ENCODE data around the gene VPS4A.

GRCh38 chr16:69315486-69316311, 4.5 kb downstream of the VPS4A start:
- TF ChIP-seq, protein P1, sequence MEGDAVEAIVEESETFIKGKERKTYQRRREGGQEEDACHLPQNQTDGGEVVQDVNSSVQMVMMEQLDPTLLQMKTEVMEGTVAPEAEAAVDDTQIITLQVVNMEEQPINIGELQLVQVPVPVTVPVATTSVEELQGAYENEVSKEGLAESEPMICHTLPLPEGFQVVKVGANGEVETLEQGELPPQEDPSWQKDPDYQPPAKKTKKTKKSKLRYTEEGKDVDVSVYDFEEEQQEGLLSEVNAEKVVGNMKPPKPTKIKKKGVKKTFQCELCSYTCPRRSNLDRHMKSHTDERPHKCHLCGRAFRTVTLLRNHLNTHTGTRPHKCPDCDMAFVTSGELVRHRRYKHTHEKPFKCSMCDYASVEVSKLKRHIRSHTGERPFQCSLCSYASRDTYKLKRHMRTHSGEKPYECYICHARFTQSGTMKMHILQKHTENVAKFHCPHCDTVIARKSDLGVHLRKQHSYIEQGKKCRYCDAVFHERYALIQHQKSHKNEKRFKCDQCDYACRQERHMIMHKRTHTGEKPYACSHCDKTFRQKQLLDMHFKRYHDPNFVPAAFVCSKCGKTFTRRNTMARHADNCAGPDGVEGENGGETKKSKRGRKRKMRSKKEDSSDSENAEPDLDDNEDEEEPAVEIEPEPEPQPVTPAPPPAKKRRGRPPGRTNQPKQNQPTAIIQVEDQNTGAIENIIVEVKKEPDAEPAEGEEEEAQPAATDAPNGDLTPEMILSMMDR (IDR thresholded peaks at IDR 0.05; ENCODE audit: low read depth, low read length, missing input control): no peak
- peak; percentile 83 for TF ChIP-seq YY1 (IDR thresholded peaks at IDR 0.05)
- TF ChIP-seq, protein P2, sequence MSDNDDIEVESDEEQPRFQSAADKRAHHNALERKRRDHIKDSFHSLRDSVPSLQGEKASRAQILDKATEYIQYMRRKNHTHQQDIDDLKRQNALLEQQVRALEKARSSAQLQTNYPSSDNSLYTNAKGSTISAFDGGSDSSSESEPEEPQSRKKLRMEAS (IDR thresholded peaks at IDR 0.05): peak; percentile 77
- TF ChIP-seq FOXA2 (IDR thresholded peaks at IDR 0.05): no peak
- TF ChIP-seq ZBTB33 (IDR thresholded peaks at IDR 0.05): peak; percentile 44
- TF ChIP-seq RXRA (IDR thresholded peaks at IDR 0.05): peak; percentile 76 to 82

Measured in liver (tissue), 3 donors.